GM18867 (cell line): Measurements from ENCODE around the gene DBF4B.

Experiments used
- ATAC-seq: cut with Tn5 transposase; IDR thresholded peaks from one replicate; pipeline ENCODE4 v1.9.1; 2021; ENCODE audit warnings: mild to moderate bottlenecking, moderate library complexity; ENCODE audit not compliant: unreplicated experiment

Gene DBF4B

DNA sequence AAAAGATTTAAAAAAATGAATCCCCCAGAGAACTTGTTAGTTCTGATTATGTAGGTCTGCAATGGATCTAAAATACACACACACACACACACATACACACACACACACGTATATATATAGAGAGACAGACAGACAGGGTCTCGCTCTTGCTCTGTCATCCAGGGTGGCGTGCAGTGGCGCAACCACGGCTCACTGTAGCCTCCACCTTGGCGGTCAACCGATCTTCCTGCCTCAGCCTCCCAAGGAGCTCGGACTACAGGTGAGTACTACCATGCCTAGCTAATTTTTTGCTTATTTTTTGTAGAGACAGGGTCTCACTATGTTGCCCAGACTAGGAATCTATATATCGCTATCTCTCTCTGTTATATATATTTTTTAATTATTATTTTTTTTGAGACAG is 88.3 kb downstream of the DBF4B start:
- no peak for ATAC-seq

DNA sequence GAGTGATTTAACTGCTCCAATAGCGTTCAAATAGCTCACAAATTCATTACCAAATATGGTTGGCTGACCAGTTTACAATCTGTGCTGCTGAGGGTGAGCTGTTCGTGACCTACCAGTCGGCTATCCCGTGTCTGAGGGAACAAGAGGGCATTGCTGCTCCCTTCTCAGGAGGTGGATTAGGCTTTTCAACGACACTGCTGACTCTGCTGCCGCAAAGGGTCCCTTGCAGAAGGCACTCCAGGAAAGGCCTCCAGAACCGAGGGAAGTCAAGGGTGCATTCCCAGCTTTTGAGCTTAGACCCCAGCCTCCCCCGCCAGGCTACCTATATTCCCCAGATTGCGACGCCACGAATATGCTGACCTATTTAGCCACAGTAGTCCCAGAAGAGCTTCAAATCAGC is 89.3 kb downstream of the DBF4B start:
- ATAC-seq = no peak

DNA sequence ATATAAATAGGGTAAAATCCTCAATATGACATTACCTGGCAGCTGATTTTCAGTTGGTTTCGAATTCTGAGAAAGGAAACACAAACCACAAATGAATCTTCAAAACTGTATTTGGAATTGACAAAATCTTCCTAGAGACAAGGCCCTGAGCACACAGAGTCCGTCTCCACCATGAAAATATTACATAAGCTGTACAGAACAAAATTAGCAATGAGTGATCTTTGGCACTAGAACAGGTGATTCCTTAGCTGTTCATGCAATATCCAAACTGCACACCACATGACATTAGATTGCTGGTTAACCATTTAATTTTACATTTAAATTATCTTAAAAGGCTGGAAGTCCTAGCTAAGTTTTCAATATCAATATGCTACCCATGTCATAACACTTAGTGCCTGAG is 89.9 kb downstream of the DBF4B start:
- no peak for ATAC-seq
